Neural progenitor cell (in vitro differentiated cells): ENCODE measurements around the gene SH3GL3.

ENCODE experiments used
- CTCF ChIP-seq: fragments of 200-600 bp; sonication (generic); IDR thresholded peaks from 2 replicates; pipeline ENCODE4 v1.5.1; 2017; ENCODE audit warnings: antibody characterized with exemption, mild to moderate bottlenecking
- EZH2 ChIP-seq: fragments of 200-600 bp; sonication (generic); IDR thresholded peaks from 2 replicates; pipeline ENCODE4 v1.6.1; 2017; ENCODE audit warnings: antibody characterized with exemption, mild to moderate bottlenecking, moderate library complexity
- EZH2phosphoT487 ChIP-seq: fragments of 200-600 bp; sonication (generic); IDR thresholded peaks from 2 replicates; pipeline ENCODE4 v1.6.1; 2017; ENCODE audit warnings: antibody characterized with exemption

GRCh38 chr15:83643201-83643600 lies 196.1 kb downstream of the SH3GL3 start:
- TF ChIP-seq CTCF: no peak
- no peak for TF ChIP-seq EZH2phosphoT487
- no peak for TF ChIP-seq EZH2
